ENCODE measurements around the gene CENPB.
A peak's percentile ranks its signal among the peaks of the same experiment; 100 is the strongest.
"Not testable (repeated sequence)": the region's sequence is repeated elsewhere in the genome, so short reads cannot be mapped to it uniquely, and the experiment has no call there.

Gene CENPB, protein sequence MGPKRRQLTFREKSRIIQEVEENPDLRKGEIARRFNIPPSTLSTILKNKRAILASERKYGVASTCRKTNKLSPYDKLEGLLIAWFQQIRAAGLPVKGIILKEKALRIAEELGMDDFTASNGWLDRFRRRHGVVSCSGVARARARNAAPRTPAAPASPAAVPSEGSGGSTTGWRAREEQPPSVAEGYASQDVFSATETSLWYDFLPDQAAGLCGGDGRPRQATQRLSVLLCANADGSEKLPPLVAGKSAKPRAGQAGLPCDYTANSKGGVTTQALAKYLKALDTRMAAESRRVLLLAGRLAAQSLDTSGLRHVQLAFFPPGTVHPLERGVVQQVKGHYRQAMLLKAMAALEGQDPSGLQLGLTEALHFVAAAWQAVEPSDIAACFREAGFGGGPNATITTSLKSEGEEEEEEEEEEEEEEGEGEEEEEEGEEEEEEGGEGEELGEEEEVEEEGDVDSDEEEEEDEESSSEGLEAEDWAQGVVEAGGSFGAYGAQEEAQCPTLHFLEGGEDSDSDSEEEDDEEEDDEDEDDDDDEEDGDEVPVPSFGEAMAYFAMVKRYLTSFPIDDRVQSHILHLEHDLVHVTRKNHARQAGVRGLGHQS

GRCh38 chr20:3786665-3787323 is at the start of gene CENPB:
CENPB (minus strand) TSS chr20:3786740; CDS start chr20:3786483, 257 bp downstream.
- DNase-seq: peak; percentile 84

- no peak for DNase-seq
These were observed 49.6 kb upstream of the CENPB start for GRCh38 chr20:3836132-3836531.

- not testable (repeated sequence) for DNase-seq
These were observed 43.4 kb upstream of the CENPB start for GRCh38 chr20:3829891-3830290.

DNA sequence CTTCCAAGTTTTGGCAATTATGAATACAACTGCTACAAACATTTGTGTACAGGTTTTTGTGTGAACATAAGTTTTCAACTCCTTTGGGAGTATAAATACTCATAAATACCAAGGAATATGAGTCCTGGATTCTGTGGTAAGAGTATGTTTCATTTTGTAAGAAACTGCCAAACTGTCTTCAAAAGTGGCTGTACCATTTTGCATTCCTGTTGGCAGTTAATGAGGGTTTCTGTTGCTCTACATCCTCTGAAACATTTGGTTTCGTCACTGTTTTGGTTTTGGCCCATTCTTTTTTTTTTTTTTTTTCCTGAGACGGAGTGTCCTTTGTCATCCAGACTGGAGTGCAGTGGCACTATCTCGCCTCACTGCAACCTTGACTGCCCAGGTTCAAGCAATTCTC is 42.3 kb upstream of the CENPB start:
- DNase-seq: no peak

DNA sequence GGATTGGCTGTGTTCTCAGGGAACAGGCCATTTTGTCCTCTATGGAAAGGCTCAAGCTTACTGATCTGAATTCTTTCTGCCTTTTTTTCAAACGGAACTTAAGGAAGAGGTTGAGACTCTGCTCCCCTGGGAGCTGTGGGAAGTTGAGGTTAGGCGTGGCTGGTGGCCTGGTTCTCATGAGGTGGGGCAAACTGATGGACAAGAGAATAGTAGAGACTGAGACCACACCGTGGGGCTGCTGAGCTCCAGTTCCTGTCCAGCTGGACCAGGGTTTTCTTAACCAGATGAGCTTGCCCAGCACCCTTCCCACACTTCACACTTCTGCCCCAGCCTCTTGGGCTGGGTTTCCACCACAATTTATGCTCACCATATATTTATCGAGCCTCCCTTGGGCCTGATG is 39.9 kb upstream of the CENPB start:
- DNase-seq: no peak

DNA sequence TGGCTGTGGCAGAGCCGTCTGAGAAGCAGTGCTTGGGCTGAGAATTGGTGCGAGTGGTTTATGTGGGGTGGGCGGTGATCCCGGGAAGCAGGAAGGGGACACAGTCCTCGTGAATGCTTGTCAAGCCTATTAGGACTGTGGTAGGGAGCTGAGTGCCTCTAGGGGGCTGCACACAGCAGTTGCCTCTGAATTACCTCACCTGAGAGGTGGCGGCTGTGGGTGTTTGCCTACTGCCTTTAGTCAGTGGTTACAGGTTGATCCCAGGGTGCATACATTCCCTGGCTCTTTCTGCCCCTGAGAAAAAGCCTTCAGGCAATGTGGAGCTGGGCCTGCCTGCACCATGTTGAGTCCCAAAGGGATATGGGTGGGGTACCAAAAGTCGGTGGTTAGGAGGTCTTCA is 39.0 kb upstream of the CENPB start:
- DNase-seq: no peak

GRCh38 chr20:3823881-3824280 is 37.3 kb upstream of the CENPB start:
- no peak for DNase-seq

- DNase-seq: no peak
These were observed 35.5 kb upstream of the CENPB start for GRCh38 chr20:3821996-3822395.

GRCh38 chr20:3820901-3821727 is 34.6 kb upstream of the CENPB start:
- no peak for DNase-seq

GRCh38 chr20:3820048-3820900 is 33.7 kb upstream of the CENPB start, which contains the start of gene AP5S1:
AP5S1 (plus strand) TSS chr20:3820547; CDS start chr20:3822118, 1,571 bp downstream.
- DNase-seq: peak; percentile 83

DNA sequence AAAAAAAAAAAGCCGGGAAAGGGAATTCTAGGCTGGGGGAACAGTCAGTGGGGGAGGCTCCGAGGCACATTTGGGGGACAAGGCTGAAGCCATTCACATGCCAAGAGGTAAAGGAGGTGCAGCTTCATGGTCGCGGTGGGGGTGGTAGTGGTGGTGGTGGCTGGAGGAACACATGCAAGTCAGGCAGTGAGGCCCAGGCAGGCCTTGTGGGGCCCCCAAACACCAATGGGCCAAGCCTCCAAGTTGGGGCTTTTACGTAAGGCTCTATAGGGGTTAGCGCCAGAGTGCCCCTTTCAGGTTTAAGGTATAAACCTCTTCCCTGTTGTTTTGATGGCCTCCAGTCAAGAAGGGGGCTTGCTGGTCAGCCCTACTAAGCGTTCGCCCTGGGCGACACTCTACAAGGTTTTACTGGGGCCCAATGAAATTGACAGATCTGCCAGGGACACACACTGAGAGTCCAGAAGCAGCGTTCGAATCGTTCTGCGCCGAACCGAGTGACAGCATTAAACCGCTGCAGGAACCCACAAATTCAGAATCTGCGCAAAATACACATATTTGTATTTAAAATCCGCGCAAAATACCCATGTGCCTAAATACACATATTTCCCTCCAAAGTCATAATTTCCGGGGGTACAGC is 33.0 kb upstream of the CENPB start:
- no peak for DNase-seq

GRCh38 chr20:3818155-3819151 is 31.9 kb upstream of the CENPB start:
- DNase-seq: no peak

DNA sequence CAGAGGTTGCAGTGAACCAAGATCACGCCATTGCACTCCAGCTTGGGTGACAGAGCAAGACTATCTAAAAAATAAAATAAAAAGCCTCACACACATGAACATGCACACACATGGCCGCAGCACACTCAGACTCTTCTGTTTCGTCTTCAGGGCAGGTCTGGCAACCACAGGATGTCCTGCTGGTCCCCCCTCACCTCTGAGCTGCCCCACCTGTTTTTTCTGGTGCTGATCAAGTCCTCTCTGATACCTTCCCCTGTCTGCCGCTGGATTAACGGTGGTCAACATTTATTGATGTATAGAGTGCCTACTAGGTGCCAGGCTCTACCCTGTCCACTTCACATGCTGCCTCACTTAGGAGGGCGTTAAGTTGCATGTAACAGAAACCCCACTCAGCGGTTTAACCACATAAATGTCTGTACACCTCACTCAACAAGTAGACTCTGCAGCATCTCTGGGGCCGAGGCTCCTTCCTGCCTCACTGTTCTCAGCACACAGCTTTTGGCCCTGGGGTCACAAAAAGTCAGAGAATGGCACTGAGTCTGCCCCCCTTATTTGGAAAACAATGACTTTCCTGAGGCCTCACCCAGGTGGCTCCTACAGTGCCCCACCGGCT is 29.3 kb upstream of the CENPB start:
- no peak for DNase-seq

DNA sequence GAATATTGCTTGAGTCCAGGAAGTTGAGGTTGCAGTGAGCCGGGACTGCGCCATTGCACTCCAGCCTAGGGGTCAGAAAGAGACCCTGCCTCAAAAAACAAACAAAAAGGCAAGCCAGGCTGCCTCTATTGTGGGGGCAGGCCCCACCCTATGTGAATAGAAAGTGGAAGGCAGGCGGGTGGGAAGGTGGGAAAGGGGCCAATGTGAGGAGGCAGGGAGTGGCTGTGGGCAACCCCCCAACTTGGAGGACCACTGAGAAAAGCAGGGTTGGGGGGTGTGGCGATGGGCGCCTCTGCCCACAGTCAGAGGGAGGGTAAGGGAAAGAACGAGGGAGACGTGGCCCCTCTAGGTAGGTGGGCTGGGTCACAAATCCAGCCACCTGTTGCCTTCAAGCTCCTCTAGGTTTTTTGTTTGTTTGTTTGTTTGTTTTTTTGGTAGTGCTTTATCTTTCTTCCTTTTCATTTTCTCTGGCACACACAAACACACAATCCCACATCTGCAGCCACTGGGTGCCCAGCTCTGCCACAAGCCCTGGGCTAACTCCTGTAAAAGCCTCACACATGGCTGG is 28.5 kb upstream of the CENPB start:
- no peak for DNase-seq

GRCh38 chr20:3813848-3814581 is 27.5 kb upstream of the CENPB start:
- DNase-seq: no peak

GRCh38 chr20:3812975-3813847 is 26.7 kb upstream of the CENPB start:
- no peak for DNase-seq

DNA sequence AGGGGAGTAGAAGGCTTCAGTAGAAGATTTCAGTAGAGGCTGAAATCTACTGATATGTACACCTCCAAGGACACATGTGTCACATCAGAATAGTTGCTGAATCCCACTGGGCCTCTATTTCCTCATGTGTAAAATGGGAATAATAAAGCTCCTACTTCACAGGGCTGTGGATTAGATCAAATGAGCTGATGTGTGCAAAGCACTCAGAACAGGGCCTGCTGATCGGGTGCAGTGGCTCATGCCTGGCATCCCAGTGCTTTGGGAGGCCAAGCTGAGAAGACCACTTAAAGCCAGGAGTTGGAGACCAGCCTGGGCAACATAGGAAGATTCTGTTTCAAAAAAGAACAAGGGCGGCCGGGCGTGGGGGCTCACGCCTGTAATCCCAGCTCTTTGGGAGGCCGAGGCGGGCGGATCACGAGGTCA is 25.7 kb upstream of the CENPB start:
- DNase-seq: no peak

All from activated T-cell treated with anti-CD3 and anti-CD28 coated beads for 4 hours (primary cell).